Motor neuron (in vitro differentiated cells): Measurements from ENCODE around the gene NECTIN2. TPM values are rescaled to one million over a fixed set of nuclear protein-coding genes. Genes with fewer than 3 reads are reported as not detected.
"Not testable (repeated sequence)": the region's sequence is repeated elsewhere in the genome, so short reads cannot be mapped to it uniquely, and the experiment has no call there.

Source experiments
- ATAC-seq, 8 experiments: fragments of 200-7000 bp; cut with Tn5 transposase; replicated peaks in 6 of 8; 2 replicates each; pipeline ENCODE4 v1.8.0; 2021; ENCODE audit warnings: mild to moderate bottlenecking in 8 of 8, moderate library complexity in 8 of 8
- H3K27ac ChIP-seq, 2 donors: fragments of 250-450 bp; sonication (Bioruptor Pico); 2 replicates each; pipeline ENCODE4 v1.9.0; 2021; ENCODE audit warnings: antibody characterized with exemption in 2 of 2, mild to moderate bottlenecking in 2 of 2, moderate library complexity in 1 of 2
- H3K4me1 ChIP-seq, 2 donors: fragments of 250-450 bp; sonication (Bioruptor Pico); replicated peaks in 1 of 2; 2 replicates each; pipeline ENCODE4 v1.6.1; 2021; ENCODE audit warnings: antibody characterized with exemption in 2 of 2, mild to moderate bottlenecking in 2 of 2, moderate library complexity in 1 of 2
- H3K4me3 ChIP-seq, 5 donors: fragments of 250-450 bp; sonication (Bioruptor Pico); 2 replicates each; pipeline ENCODE4 v1.9.0; 2021; ENCODE audit warnings: antibody characterized with exemption in 5 of 5, mild to moderate bottlenecking in 5 of 5, moderate library complexity in 4 of 5
- WGBS, 10 experiments: fragments of 450-650 bp; shearing (Covaris generic); methylation state at CpG; one replicate each; pipeline ENCODE4 v1.0.0; 2022; 5-methylcytosine and 5-hydroxymethylcytosine counted together
- in situ Hi-C, 9 experiments: fragments of 400-800 bp; cut with MboI; loops; one replicate each; pipeline ENCODE4 v1.15.0; 2021; ENCODE audit warnings: low sequenced_read_pairs in 9 of 9, low pct_unique_long_range_greater_than_20kb in 2 of 9; ENCODE audit not compliant: unreplicated experiment in 9 of 9
- total RNA-seq, 8 experiments: library from RNA; unstranded; fragments of 300-600 nt; gene quantifications; 2 replicates each; pipeline versions ENCODE4 v1.2.3 to v1.2.4, GENCODE V29; 2022

Gene NECTIN2
- total RNA-seq, 8 experiments from 2014 or later: 35.7 to 99.7 (median 49.5) TPM

- no peak overlapping the region for H3K27ac ChIP-seq
- ATAC-seq: no peak
- WGBS, 10 experiments: 60 to 100% (median 88%) methylated on average over 1 to 5 of the region's 19 CpGs; no CpG with 5 or more reads in 4 of the 10 experiments
- H3K4me3 ChIP-seq: no peak overlapping the region
- in situ Hi-C loops: no loop called here
- H3K4me1 ChIP-seq: peaks cover 0 to 3% of the 10 kb centered on the region in 2 donors
Observed at GRCh38 chr19:44900328-44901244, 54.5 kb downstream of the NECTIN2 start.

- in situ Hi-C loops: no loop called here
- Histone ChIP-seq H3K4me1 (peaks cover 0 to 12% of the 10 kb centered on the region in 2 donors), H3K27ac (no peak overlapping the region), H3K4me3 (no peak overlapping the region)
- ATAC-seq: peak in 5 of 8 experiments; percentile 2 to 27 (median 12)
- WGBS, 10 experiments: 20 to 72% methylated on average over 1 to 8 of the region's 15 CpGs; no CpG with 5 or more reads in 8 of the 10 experiments
Observed at GRCh38 chr19:44903216-44903601, 57.1 kb downstream of the NECTIN2 start.

GRCh38 chr19:44903602-44904425 is 57.7 kb downstream of the NECTIN2 start:
- Histone ChIP-seq H3K4me1 (peaks cover 0 to 12% of the 10 kb centered on the region in 2 donors), H3K27ac (no peak overlapping the region), H3K4me3 (no peak overlapping the region)
- peak; percentile 38 to 76 (median 64) for ATAC-seq
- in situ Hi-C loops: no loop called here
- WGBS, 10 experiments: 0 to 67% (median 36%) methylated on average over 1 to 10 of the region's 24 CpGs; no CpG with 5 or more reads in 3 of the 10 experiments

- in situ Hi-C loops: no loop called here
- H3K4me1 ChIP-seq: peaks cover 0 to 12% of the 10 kb centered on the region in 2 donors
- H3K27ac ChIP-seq: no peak overlapping the region
- no peak overlapping the region for H3K4me3 ChIP-seq
- no peak for ATAC-seq
- 0 to 96% (median 62%) methylated on average over 1 to 10 of the region's 12 CpGs; no CpG with 5 or more reads in 4 of the 10 experiments for WGBS, 10 experiments
Observed at GRCh38 chr19:44904426-44904994, 58.4 kb downstream of the NECTIN2 start.

GRCh38 chr19:44905437-44906160 is 59.5 kb downstream of the NECTIN2 start, which contains the start of gene APOE:
TSS of gene APOE (plus strand) at chr19:44905796. CDS start at chr19:44906625, 829 bp downstream.
- 0% methylated on average over 2 of the region's 20 CpGs; no CpG with 5 or more reads in 8 of the 10 experiments for WGBS, 10 experiments
- H3K4me3 ChIP-seq: peak within 1 kb of the TSS in 2 of 5 donors; percentile 2 to 16
- peak; percentile 4 to 69 (median 24) for ATAC-seq
- no peak within 1 kb of the TSS for H3K27ac ChIP-seq
- H3K4me1 ChIP-seq: peaks cover 0 to 12% of the 10 kb centered on the region in 2 donors
- in situ Hi-C loops: no loop called here

GRCh38 chr19:44907613-44908012 is 61.5 kb downstream of the NECTIN2 start:
- no peak overlapping the region for H3K4me3 ChIP-seq

GRCh38 chr19:44908074-44908835 is 62.2 kb downstream of the NECTIN2 start:
- Histone ChIP-seq H3K27ac (no peak overlapping the region), H3K4me3 (no peak overlapping the region), H3K4me1 (peaks cover 0 to 12% of the 10 kb centered on the region in 2 donors)
- 0 to 100% (median 63%) methylated on average over 1 to 10 of the region's 46 CpGs; no CpG with 5 or more reads in 6 of the 10 experiments for WGBS, 10 experiments
- in situ Hi-C loops: no loop called here
- ATAC-seq: no peak

More at GRCh38 chr19:44907613-44908012, 61.5 kb downstream of the NECTIN2 start:
- no peak for ATAC-seq
- Histone ChIP-seq H3K4me1 (peaks cover 0 to 12% of the 10 kb centered on the region in 2 donors), H3K27ac (no peak overlapping the region)
- 0 to 100% (median 90%) methylated on average over 1 to 9 of the region's 12 CpGs; no CpG with 5 or more reads in 4 of the 10 experiments for WGBS, 10 experiments
- in situ Hi-C loops: no loop called here

GRCh38 chr19:44908836-44909261 is 62.8 kb downstream of the NECTIN2 start:
- no peak for ATAC-seq
- Histone ChIP-seq H3K4me3 (no peak overlapping the region), H3K4me1 (peaks cover 2 to 13% of the 10 kb centered on the region in 2 donors), H3K27ac (no peak overlapping the region)
- in situ Hi-C loops: no loop called here
- 80 to 98% methylated on average over 2 to 7 of the region's 44 CpGs; no CpG with 5 or more reads in 8 of the 10 experiments for WGBS, 10 experiments

GRCh38 chr19:44909775-44910174 is 63.7 kb downstream of the NECTIN2 start:
- 100% methylated on average over 1 of the region's 5 CpGs; no CpG with 5 or more reads in 9 of the 10 experiments for WGBS, 10 experiments
- Histone ChIP-seq H3K4me1 (peaks cover 10 to 18% of the 10 kb centered on the region in 2 donors), H3K4me3 (no peak overlapping the region), H3K27ac (no peak overlapping the region)
- ATAC-seq: no peak
- in situ Hi-C loops: no loop called here

- ATAC-seq, H3K4me1 ChIP-seq, in situ Hi-C loops, H3K4me3 ChIP-seq, H3K27ac ChIP-seq: not testable (repeated sequence)
- 83 to 100% (median 100%) methylated on average over 1 to 6 of the region's 6 CpGs; no CpG with 5 or more reads in 5 of the 10 experiments for WGBS, 10 experiments
Observed at GRCh38 chr19:44911896-44912295, 65.8 kb downstream of the NECTIN2 start.

GRCh38 chr19:44912854-44913253 is 66.8 kb downstream of the NECTIN2 start:
- in situ Hi-C loops: no loop called here
- WGBS, 10 experiments: 44% methylated on average over 3 of the region's 6 CpGs; no CpG with 5 or more reads in 9 of the 10 experiments
- Histone ChIP-seq H3K27ac (no peak overlapping the region), H3K4me3 (no peak overlapping the region), H3K4me1 (peaks cover 6 to 10% of the 10 kb centered on the region in 2 donors)
- ATAC-seq: no peak
